Muscle layer of duodenum (tissue), 2 donors: ENCODE measurements around the gene DCUN1D2.
"Not testable (repeated sequence)": the region's sequence is repeated elsewhere in the genome, so short reads cannot be mapped to it uniquely, and the experiment has no call there.

Source experiments
- H3K27ac ChIP-seq: one replicate; pipeline ENCODE4 v1.7.0; 2013; ENCODE audit warnings: mild to moderate bottlenecking, low read length
- H3K27me3 ChIP-seq: one replicate; pipeline ENCODE4 v1.7.0; 2013; ENCODE audit warnings: low read depth, mild to moderate bottlenecking, control low read depth, low read length
- H3K36me3 ChIP-seq, 2 donors: one replicate each; pipeline ENCODE4 v1.7.0; 2013; ENCODE audit warnings: low read length in 2 of 2, control low read depth in 1 of 2, mild to moderate bottlenecking in 1 of 2; ENCODE audit not compliant: insufficient read depth in 2 of 2, control insufficient read depth in 1 of 2
- H3K4me1 ChIP-seq, 2 donors: one replicate each; pipeline ENCODE4 v1.7.0; 2013; ENCODE audit warnings: low read length in 2 of 2, mild to moderate bottlenecking in 2 of 2, control low read depth in 1 of 2, moderate library complexity in 1 of 2; ENCODE audit not compliant: insufficient read depth in 2 of 2, control insufficient read depth in 1 of 2
- H3K4me3 ChIP-seq, 2 donors: one replicate each; pipeline ENCODE4 v1.7.0; 2013; ENCODE audit warnings: low read length in 2 of 2, low read depth in 1 of 2, mild to moderate bottlenecking in 1 of 2
- H3K9me3 ChIP-seq, 2 donors: one replicate each; pipeline ENCODE4 v1.7.0; 2013; ENCODE audit warnings: low read length in 2 of 2, control low read depth in 1 of 2, mild to moderate bottlenecking in 1 of 2; ENCODE audit not compliant: control insufficient read depth in 1 of 2
- donor health status: healthy.

Gene DCUN1D2

GRCh38 chr13:113472355-113473025, 18.0 kb downstream of the DCUN1D2 start:
- Histone ChIP-seq H3K36me3 (peaks cover 16 to 43% of the 10 kb centered on the region in 2 donors), H3K9me3 (no peaks in the 10 kb centered on the region), H3K27ac (no peak overlapping the region), H3K27me3 (no peaks in the 10 kb centered on the region), H3K4me3 (no peak overlapping the region), H3K4me1 (no peaks in the 10 kb centered on the region)

- no peak overlapping the region for H3K4me3 ChIP-seq
- H3K9me3 ChIP-seq: no peaks in the 10 kb centered on the region
- peaks cover 16 to 43% of the 10 kb centered on the region in 2 donors for H3K36me3 ChIP-seq
- no peak overlapping the region for H3K27ac ChIP-seq
- H3K4me1 ChIP-seq: no peaks in the 10 kb centered on the region
- H3K27me3 ChIP-seq: no peaks in the 10 kb centered on the region
Observed at GRCh38 chr13:113471844-113472243, 18.7 kb downstream of the DCUN1D2 start.

GRCh38 chr13:113470635-113471163, 19.8 kb downstream of the DCUN1D2 start:
- H3K36me3 ChIP-seq: peaks cover 10 to 35% of the 10 kb centered on the region in 2 donors
- not testable (repeated sequence) for H3K4me3 ChIP-seq, H3K27ac ChIP-seq, H3K9me3 ChIP-seq, H3K4me1 ChIP-seq, H3K27me3 ChIP-seq

GRCh38 chr13:113470073-113470472, 20.4 kb downstream of the DCUN1D2 start:
- Histone ChIP-seq H3K27me3 (no peaks in the 10 kb centered on the region), H3K4me1 (no peaks in the 10 kb centered on the region), H3K36me3 (peaks cover 5 to 29% of the 10 kb centered on the region in 2 donors), H3K27ac (no peak overlapping the region), H3K4me3 (no peak overlapping the region), H3K9me3 (no peaks in the 10 kb centered on the region)

- Histone ChIP-seq H3K9me3 (no peaks in the 10 kb centered on the region), H3K27me3 (no peaks in the 10 kb centered on the region), H3K4me1 (no peaks in the 10 kb centered on the region), H3K27ac (no peak overlapping the region), H3K36me3 (peaks cover 5 to 27% of the 10 kb centered on the region in 2 donors), H3K4me3 (no peak overlapping the region)
Observed at GRCh38 chr13:113469582-113469981, 20.9 kb downstream of the DCUN1D2 start.

- no peak overlapping the region for H3K4me3 ChIP-seq
- H3K27me3 ChIP-seq: no peaks in the 10 kb centered on the region
- no peak overlapping the region for H3K27ac ChIP-seq
- no peaks in the 10 kb centered on the region for H3K9me3 ChIP-seq
- H3K36me3 ChIP-seq: peaks cover 5 to 22% of the 10 kb centered on the region in 2 donors
- H3K4me1 ChIP-seq: no peaks in the 10 kb centered on the region
Observed at GRCh38 chr13:113468472-113469201, 21.9 kb downstream of the DCUN1D2 start.

- Histone ChIP-seq H3K27ac (no peak overlapping the region), H3K36me3 (peaks cover 5 to 22% of the 10 kb centered on the region in 2 donors), H3K9me3 (no peaks in the 10 kb centered on the region)
Observed at GRCh38 chr13:113468029-113468428, 22.5 kb downstream of the DCUN1D2 start.

GRCh38 chr13:113466383-113466782, 24.1 kb downstream of the DCUN1D2 start:
- H3K36me3 ChIP-seq: peaks cover 8 to 18% of the 10 kb centered on the region in 2 donors
- H3K9me3 ChIP-seq: no peaks in the 10 kb centered on the region
- H3K27me3 ChIP-seq: no peaks in the 10 kb centered on the region
- H3K27ac ChIP-seq: no peak overlapping the region
- no peak overlapping the region for H3K4me3 ChIP-seq
- H3K4me1 ChIP-seq: no peaks in the 10 kb centered on the region

More at GRCh38 chr13:113468029-113468428, 22.5 kb downstream of the DCUN1D2 start:
- Histone ChIP-seq H3K4me3 (no peak overlapping the region), H3K27me3 (no peaks in the 10 kb centered on the region), H3K4me1 (no peaks in the 10 kb centered on the region)

GRCh38 chr13:113465300-113465699, 25.2 kb downstream of the DCUN1D2 start:
- Histone ChIP-seq H3K9me3 (no peaks in the 10 kb centered on the region), H3K4me1 (no peaks in the 10 kb centered on the region), H3K27ac (no peak overlapping the region), H3K36me3 (peaks cover 10 to 26% of the 10 kb centered on the region in 2 donors), H3K4me3 (no peak overlapping the region), H3K27me3 (no peaks in the 10 kb centered on the region)

- Histone ChIP-seq H3K9me3 (no peaks in the 10 kb centered on the region), H3K27ac (no peak overlapping the region), H3K4me1 (no peaks in the 10 kb centered on the region), H3K36me3 (peaks cover 4 to 32% of the 10 kb centered on the region in 2 donors), H3K4me3 (no peak overlapping the region), H3K27me3 (no peaks in the 10 kb centered on the region)
Observed at GRCh38 chr13:113464476-113464875, 26.0 kb downstream of the DCUN1D2 start.

GRCh38 chr13:113461022-113461751, 29.3 kb downstream of the DCUN1D2 start:
- no peaks in the 10 kb centered on the region for H3K27me3 ChIP-seq
- H3K9me3 ChIP-seq: no peaks in the 10 kb centered on the region
- H3K27ac ChIP-seq: no peak overlapping the region
- peaks cover 14 to 34% of the 10 kb centered on the region in 2 donors for H3K36me3 ChIP-seq
- peaks cover 0 to 14% of the 10 kb centered on the region in 2 donors for H3K4me1 ChIP-seq
- H3K4me3 ChIP-seq: no peak overlapping the region
